ENCODE measurements around the gene SUCNR1. TPM values are rescaled to one million over a fixed set of nuclear protein-coding genes. Genes with fewer than 3 reads are reported as not detected.

SUCNR1 gene
- total RNA-seq, 1 experiment from 2014 or later, result not detected

GRCh38 chr3:151916781-151917180 is 43.3 kb downstream of the SUCNR1 start (continued):
- TF ChIP-seq FOXP4 (CRISPR knock-in tag; IDR thresholded peaks at IDR 0.05), result no peak
- no peak for TF ChIP-seq PRDM15 (CRISPR knock-in tag; IDR thresholded peaks at IDR 0.05)
- TF ChIP-seq FOXJ3 (CRISPR knock-in tag; IDR thresholded peaks at IDR 0.05; ENCODE audit: borderline replicate concordance), result no peak
- no peak for TF ChIP-seq FOXK1 (CRISPR knock-in tag; IDR thresholded peaks at IDR 0.05)
- no peak for TF ChIP-seq SOX15 (CRISPR knock-in tag; IDR thresholded peaks at IDR 0.05)
- no peak for TF ChIP-seq ZMAT4 (CRISPR knock-in tag; IDR thresholded peaks at IDR 0.05)

GRCh38 chr3:151918253-151919029 is 45.0 kb downstream of the SUCNR1 start:
- Mint-ChIP-seq H3K9me3 (no peaks in the 10 kb centered on the region), H3K27me3 (ENCODE audit: low read depth) (no peaks in the 10 kb centered on the region), H3K4me1 (no peaks in the 10 kb centered on the region), H3K27ac (no peak overlapping the region), H3K36me3 (no peaks in the 10 kb centered on the region), H3K4me3 (no peak overlapping the region)
- ChIA-PET POLR2A (no interaction called here), CTCF (interaction anchor here (0.8 to 0.9 kb wide), 2 partner anchors 80 to 459 kb away, joined by 3 to 4 read pairs; no protein-coding TSS in a partner anchor)
- DNase-seq (ENCODE audit: low spot score) (no peak), ATAC-seq (0 out of 2 replicates have a peak, but pooled peaks have one; percentile 20)
- TF ChIP-seq NFE2L1 (CRISPR knock-in tag; IDR thresholded peaks at IDR 0.05) (no peak), ZNF416 (CRISPR knock-in tag; IDR thresholded peaks at IDR 0.05) (no peak), CTCF (IDR thresholded peaks at IDR 0.05) (peak; percentile 18; the same call in 1 of the 2 replicates), ZNF671 (CRISPR knock-in tag; IDR thresholded peaks at IDR 0.05) (no peak)

GRCh38 chr3:151919030-151919328 is 45.5 kb downstream of the SUCNR1 start:
- H3K27me3 Mint-ChIP-seq (ENCODE audit: low read depth), result no peaks in the 10 kb centered on the region
- DNase-seq (ENCODE audit: low spot score) (no peak), ATAC-seq (no peak)
- H3K4me3 Mint-ChIP-seq, result no peak overlapping the region
- POLR2A ChIA-PET, result no interaction called here
- TF ChIP-seq ZNF425 (CRISPR knock-in tag; conservative IDR thresholded peaks at IDR 0.05) (no peak), OVOL2 (CRISPR knock-in tag; IDR thresholded peaks at IDR 0.05; ENCODE audit: borderline replicate concordance) (no peak)
- no peaks in the 10 kb centered on the region for H3K36me3 Mint-ChIP-seq
- CTCF ChIA-PET, result interaction anchor here (0.8 to 0.9 kb wide), 2 partner anchors 80 to 459 kb away, joined by 3 to 4 read pairs; no protein-coding TSS in a partner anchor
- no peak overlapping the region for H3K27ac Mint-ChIP-seq
- H3K9me3 Mint-ChIP-seq, result no peaks in the 10 kb centered on the region
- no peaks in the 10 kb centered on the region for H3K4me1 Mint-ChIP-seq
